Erythroblast (primary cell): ENCODE measurements around the gene PACSIN1.

ENCODE experiments used
- GATA1 ChIP-seq: IDR thresholded peaks from 2 replicates; pipeline ENCODE4 v1.6.1; 2011; ENCODE audit warnings: low read depth, mild to moderate bottlenecking, control low read depth, low read length, moderate library complexity
- POLR2A ChIP-seq: IDR thresholded peaks from 2 replicates; pipeline ENCODE4 v1.6.1; 2011; ENCODE audit warnings: mild to moderate bottlenecking, low read length

- TF ChIP-seq POLR2A, result no peak
- no peak for TF ChIP-seq GATA1
These were observed 40.8 kb upstream of the PACSIN1 start for GRCh38 chr6:34425132-34425497.
